Activated CD4-positive, alpha-beta T cell treated with anti-CD3 and anti-CD28 coated beads, Interleukin-2, amount 50 U/mL, for 1 hour (primary cell): Measurements from ENCODE around the gene GJE1.

ENCODE experiments used
- DNase-seq: peaks from one replicate; pipeline ENCODE4 v3.0.0-alpha.2; 2020

The GJE1 gene

GRCh38 chr6:142167071-142167470 is 34.3 kb downstream of the GJE1 start:
- no peak for DNase-seq

DNA sequence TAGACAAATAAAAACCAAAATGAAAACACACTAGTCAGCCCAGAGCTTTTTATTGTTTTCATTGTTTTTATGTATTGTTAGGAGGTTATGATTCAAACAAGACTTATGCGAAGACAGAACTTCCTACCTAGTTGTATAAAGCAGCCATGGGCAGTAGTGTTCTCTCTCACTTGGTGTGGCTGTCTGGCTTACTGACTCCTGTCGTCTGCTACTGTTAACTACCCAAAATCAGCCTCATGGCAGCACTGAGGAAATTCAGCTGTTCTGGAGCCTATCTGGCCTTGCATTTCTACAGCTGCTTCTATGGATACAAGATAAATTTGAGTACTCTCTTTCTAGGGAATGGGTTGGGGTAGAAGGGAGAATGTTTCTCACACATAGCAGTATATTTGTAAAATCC is 34.8 kb downstream of the GJE1 start:
- DNase-seq, result no peak

DNA sequence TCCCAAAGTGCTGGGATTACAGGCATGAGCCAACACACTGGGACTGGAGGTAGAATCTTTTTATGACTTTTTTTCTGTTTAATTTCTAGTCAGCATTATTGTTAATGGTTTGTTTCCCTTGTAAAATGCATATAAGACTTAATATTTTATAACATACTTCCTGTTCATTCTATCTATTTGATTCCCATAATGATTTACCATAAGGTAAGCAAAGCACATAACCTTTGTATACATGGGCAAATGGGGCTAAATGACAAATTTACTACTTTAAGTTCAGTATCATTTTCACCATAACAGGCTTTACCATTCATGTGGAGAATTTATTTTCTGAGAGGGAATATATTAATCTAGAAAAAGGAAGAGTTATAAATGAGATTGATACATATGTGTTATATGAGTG is 38.6 kb downstream of the GJE1 start:
- DNase-seq, result no peak

DNA sequence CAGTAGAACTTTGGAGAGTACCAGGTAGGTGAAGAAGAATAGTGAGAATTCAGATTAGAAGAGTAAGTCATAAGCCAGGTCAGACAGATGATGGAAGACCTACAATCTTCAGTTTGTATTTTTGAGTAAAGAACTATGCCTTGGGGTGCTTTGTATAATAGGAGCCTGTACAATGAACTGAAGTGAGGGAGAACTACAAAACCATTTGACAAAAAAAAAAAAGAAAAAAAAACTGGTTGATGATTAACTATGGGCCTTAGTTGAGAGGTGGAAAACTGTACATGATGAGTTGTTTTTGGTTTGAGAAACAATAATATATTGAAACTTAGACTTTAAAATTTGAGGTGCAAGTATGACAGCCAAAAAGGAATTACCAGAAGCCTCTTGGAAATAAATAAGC is 40.0 kb downstream of the GJE1 start:
- DNase-seq, result no peak

GRCh38 chr6:142173980-142174379 is 41.3 kb downstream of the GJE1 start:
- DNase-seq, result no peak

GRCh38 chr6:142174703-142175102 is 42.0 kb downstream of the GJE1 start:
- DNase-seq, result no peak

DNA sequence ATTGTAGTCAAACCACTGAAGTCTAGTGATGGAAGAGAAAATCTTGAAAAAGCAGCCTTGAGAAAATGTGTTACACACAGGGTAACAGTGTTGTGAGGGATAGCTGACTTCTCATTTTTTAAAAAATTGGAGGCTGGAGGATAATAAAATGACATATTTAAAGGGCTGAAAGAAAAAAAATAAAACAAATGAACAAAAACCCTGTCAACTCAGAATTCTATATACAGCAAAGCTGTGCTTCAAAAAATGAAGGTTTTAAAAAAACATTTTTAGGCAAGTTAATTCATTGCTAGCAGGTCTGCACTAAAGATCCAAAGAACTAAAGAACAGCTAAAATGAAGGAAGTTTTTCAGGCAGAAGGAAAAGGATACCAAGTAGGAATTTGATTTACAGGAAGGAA is 45.4 kb downstream of the GJE1 start:
- DNase-seq, result no peak

GRCh38 chr6:142182004-142182403 is 49.3 kb downstream of the GJE1 start:
- no peak for DNase-seq

DNA sequence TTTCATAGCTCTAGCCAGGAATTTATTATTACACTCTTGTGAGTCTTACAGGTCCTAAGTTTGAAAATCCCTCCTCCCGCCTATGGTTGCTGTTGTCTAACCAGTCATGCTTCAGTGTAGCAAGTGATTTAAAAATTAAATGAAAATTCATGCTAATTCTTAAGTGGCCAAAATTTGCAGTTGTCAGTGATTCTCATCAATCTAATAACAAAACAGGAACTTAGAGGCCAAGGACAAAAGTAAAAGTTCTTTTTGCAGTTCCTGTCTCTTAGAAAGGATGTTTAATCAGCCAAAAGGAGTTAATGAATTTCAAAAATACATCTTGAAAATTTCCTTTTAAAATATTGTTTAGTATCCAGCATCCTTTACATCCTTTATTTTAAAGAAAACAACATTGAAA is 50.6 kb downstream of the GJE1 start:
- no peak for DNase-seq

DNA sequence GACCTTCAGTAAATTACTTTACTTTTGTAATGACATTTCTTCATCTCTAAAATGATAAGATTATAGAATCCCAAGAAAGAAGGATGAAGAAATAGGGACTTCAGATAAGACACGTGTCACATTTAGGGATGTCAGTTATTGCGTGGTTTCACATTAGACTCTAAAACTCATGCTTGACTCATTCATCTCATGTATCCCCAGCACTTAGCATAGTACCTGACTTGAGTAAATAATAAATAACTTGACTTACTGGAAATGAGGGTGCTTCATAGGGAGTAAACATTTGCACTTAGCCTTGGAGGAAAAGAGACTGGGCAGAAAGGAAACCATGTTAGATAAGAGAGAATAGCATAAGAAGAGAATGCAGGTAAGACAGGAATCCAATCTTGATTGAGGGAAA is 51.6 kb downstream of the GJE1 start:
- no peak for DNase-seq
